Fibroblast of upper back skin (primary cell): Measurements from ENCODE around the gene PBRM1.
"Not testable (repeated sequence)": the region's sequence is repeated elsewhere in the genome, so short reads cannot be mapped to it uniquely, and the experiment has no call there.

Experiments used
- DNase-seq: peaks from one replicate; pipeline ENCODE4 v3.0.0-alpha.2; 2013

PBRM1 gene

GRCh38 chr3:52704611-52705437, 19.1 kb upstream of the PBRM1 start:
- DNase-seq, result peak; percentile 18

- DNase-seq, result no peak
These were observed 17.6 kb upstream of the PBRM1 start for GRCh38 chr3:52703341-52703740.

GRCh38 chr3:52697632-52697965, 11.9 kb upstream of the PBRM1 start:
- no peak for DNase-seq

GRCh38 chr3:52696830-52697631, 11.3 kb upstream of the PBRM1 start:
- no peak for DNase-seq

GRCh38 chr3:52695798-52696671, 10.3 kb upstream of the PBRM1 start:
- no peak for DNase-seq

- DNase-seq, result no peak
These were observed 8.9 kb upstream of the PBRM1 start for GRCh38 chr3:52694528-52695189.

GRCh38 chr3:52693071-52693470, 7.4 kb upstream of the PBRM1 start:
- no peak for DNase-seq

GRCh38 chr3:52690560-52690959, 4.8 kb upstream of the PBRM1 start:
- no peak for DNase-seq

GRCh38 chr3:52689151-52689550, 3.4 kb upstream of the PBRM1 start:
- DNase-seq, result no peak

- no peak for DNase-seq
These were observed 2.6 kb upstream of the PBRM1 start for GRCh38 chr3:52688266-52688665.

- peak; percentile 64 for DNase-seq
These were observed 416 bp downstream of the PBRM1 start for GRCh38 chr3:52685285-52685708.

- no peak for DNase-seq
These were observed 1.5 kb downstream of the PBRM1 start for GRCh38 chr3:52684184-52684583.

- DNase-seq, result no peak
These were observed 2.1 kb downstream of the PBRM1 start for GRCh38 chr3:52683611-52684010.

- DNase-seq, result peak; percentile 86
These were observed 3.7 kb downstream of the PBRM1 start for GRCh38 chr3:52682016-52682415.

GRCh38 chr3:52681596-52681995, 4.1 kb downstream of the PBRM1 start:
- no peak for DNase-seq

GRCh38 chr3:52679811-52680210, 5.9 kb downstream of the PBRM1 start:
- DNase-seq, result no peak

GRCh38 chr3:52679199-52679538, 6.5 kb downstream of the PBRM1 start:
- DNase-seq, result peak; percentile 67

- DNase-seq, result no peak
These were observed 7.2 kb downstream of the PBRM1 start for GRCh38 chr3:52678265-52679198.

- not testable (repeated sequence) for DNase-seq
These were observed 9.5 kb downstream of the PBRM1 start for GRCh38 chr3:52676201-52676600.

GRCh38 chr3:52671676-52672075, 14.0 kb downstream of the PBRM1 start:
- no peak for DNase-seq
